Endothelial cell of umbilical vein (primary cell): ENCODE results near the gene RALGPS1. TPM values are rescaled to one million over a fixed set of nuclear protein-coding genes. Genes with fewer than 3 reads are reported as not detected.

Source experiments
- BruUV-seq: library from RNA; stranded (reverse); fragments of 400-500 nt; replicated peaks from 2 replicates; lab custom pipeline; 2021; lab: Mats Ljungman, UMichigan
- CTCF ChIA-PET: fragments of 300-600, 350-600 bp; sonication (Branson Sonifier 250); formaldehyde crosslinking; loops from one replicate; lab custom pipeline; 2021; ENCODE audit warnings: antibody characterized with exemption, inconsistent platforms; lab: Charles Lee
- POLR2A ChIA-PET: fragments of 300-600, 350-600 bp; sonication (Branson Sonifier 250); formaldehyde crosslinking; loops from one replicate; lab custom pipeline; 2021; ENCODE audit warnings: antibody characterized with exemption, inconsistent platforms; lab: Charles Lee
- DNase-seq: peaks from one replicate; pipeline ENCODE4 v3.0.0-alpha.2; 2011; ENCODE audit warnings: low read depth, low spot score
- FAIRE-seq: peaks from 2 replicates; lab custom pipeline; 2011; peaks lifted over from hg19 to GRCh38; lab: Jason Lieb, UNC
- H2AFZ ChIP-seq: 2 replicates; pipeline ENCODE4 v1.6.0; 2012; ENCODE audit warnings: low read depth, low read length, control low read depth, inconsistent platforms
- H3K27ac ChIP-seq: 2 replicates; pipeline ENCODE4 v1.5.1; 2011; ENCODE audit warnings: low read depth, mild to moderate bottlenecking, control low read depth, low read length, moderate library complexity; ENCODE audit not compliant: insufficient read depth
- H3K27me3 ChIP-seq, 2 experiments: 2 replicates each; pipeline versions ENCODE4 v1.6.0 to v1.6.1; 2011; ENCODE audit warnings: low read length in 2 of 2, mixed read lengths in 1 of 2; ENCODE audit not compliant: control insufficient read depth in 2 of 2, insufficient read depth in 2 of 2
- H3K36me3 ChIP-seq, 2 experiments: 2 replicates in 1 of 2; 3 replicates in 1 of 2; pipeline ENCODE4 v1.5.1; 2011; ENCODE audit warnings: low read length in 2 of 2, mild to moderate bottlenecking in 1 of 2, moderate library complexity in 1 of 2; ENCODE audit not compliant: control insufficient read depth in 2 of 2, insufficient read depth in 2 of 2; ENCODE audit errors: extremely low read depth in 1 of 2
- H3K4me1 ChIP-seq: 3 replicates; pipeline ENCODE4 v1.5.1; 2011; ENCODE audit warnings: mild to moderate bottlenecking, low read length; ENCODE audit not compliant: control insufficient read depth, insufficient read depth; ENCODE audit errors: extremely low read depth
- H3K4me2 ChIP-seq: 2 replicates; pipeline ENCODE4 v1.6.1; 2011; ENCODE audit warnings: low read length, control low read depth, mixed read lengths; ENCODE audit not compliant: insufficient read depth
- H3K4me3 ChIP-seq, 3 experiments: fragments of 200-600 bp in 1 of 3; sonication (generic), shearing (Covaris generic) in 1 of 3; replicated peaks in 1 of 3; 2 replicates each; pipeline ENCODE4 v1.5.1; 2011 to 2016; ENCODE audit warnings: control low read depth in 3 of 3, low read length in 3 of 3, mild to moderate bottlenecking in 2 of 3, inconsistent platforms in 1 of 3, low read depth in 1 of 3, moderate library complexity in 1 of 3; ENCODE audit not compliant: insufficient read depth in 1 of 3
- H3K79me2 ChIP-seq: 2 replicates; pipeline ENCODE4 v1.6.0; 2012; ENCODE audit warnings: low read length, inconsistent platforms; ENCODE audit not compliant: control insufficient read depth, insufficient read depth
- H3K9ac ChIP-seq: replicated peaks from 2 replicates; pipeline ENCODE3; 2011; ENCODE audit warnings: low read length, control low read depth; ENCODE audit not compliant: insufficient read depth; ENCODE audit errors: extremely low read depth
- H3K9me1 ChIP-seq: replicated peaks from 3 replicates; pipeline ENCODE4 v1.6.0; 2011; ENCODE audit warnings: mild to moderate bottlenecking, low read length; ENCODE audit not compliant: control insufficient read depth, insufficient read depth; ENCODE audit errors: extremely low read depth
- H3K9me3 ChIP-seq: replicated peaks from 2 replicates; pipeline ENCODE4 v1.5.1; 2012; ENCODE audit warnings: low read length, inconsistent platforms; ENCODE audit not compliant: control insufficient read depth, insufficient read depth
- H4K20me1 ChIP-seq: replicated peaks from 2 replicates; pipeline ENCODE3; 2011; ENCODE audit warnings: mild to moderate bottlenecking, low read length; ENCODE audit not compliant: control insufficient read depth, insufficient read depth; ENCODE audit errors: extremely low read depth
- EZH2 ChIP-seq: IDR thresholded peaks from 2 replicates; pipeline ENCODE4 v1.6.1; 2012; ENCODE audit warnings: borderline replicate concordance, low read depth, mild to moderate bottlenecking, moderate library complexity, low read length, inconsistent platforms; ENCODE audit not compliant: severe bottlenecking
- FOS ChIP-seq: IDR thresholded peaks from 2 replicates; pipeline ENCODE4 v1.6.1; 2011; ENCODE audit warnings: mild to moderate bottlenecking, low read length, moderate library complexity, borderline replicate concordance; ENCODE audit not compliant: insufficient read depth
- GATA2 ChIP-seq: IDR thresholded peaks from 2 replicates; pipeline ENCODE4 v1.7.0; 2011; ENCODE audit warnings: low read depth, mild to moderate bottlenecking, moderate library complexity, mixed read lengths, low read length; ENCODE audit not compliant: insufficient read length, insufficient read depth
- JUN ChIP-seq: IDR thresholded peaks from 2 replicates; pipeline ENCODE4 v1.6.1; 2011; ENCODE audit warnings: borderline replicate concordance, low read depth; ENCODE audit not compliant: insufficient read length, insufficient read depth
- MYC ChIP-seq: IDR thresholded peaks from one replicate; pipeline ENCODE4 v1.6.1; 2011; ENCODE audit warnings: mild to moderate bottlenecking, low read depth, low read length
- POLR2A ChIP-seq: IDR thresholded peaks from 2 replicates; pipeline ENCODE4 v1.6.1; 2012; ENCODE audit warnings: low read depth, mild to moderate bottlenecking, control low read depth, low read length
- POLR2AphosphoS5 ChIP-seq: IDR thresholded peaks from 2 replicates; pipeline ENCODE4 v1.6.1; 2012; ENCODE audit warnings: low read depth, mild to moderate bottlenecking, control low read depth, low read length, moderate library complexity; ENCODE audit not compliant: insufficient read depth
- dilution Hi-C: fragments of 300-500 bp; cut with MboI; formaldehyde crosslinking; loops from one replicate; pipeline ENCODE4 v1.15.0; 2019; ENCODE audit warnings: low sequenced_read_pairs; ENCODE audit not compliant: extremely low pct_ligation_motif_present
- intact Hi-C: fragments of 100-400 bp; cut with micrococcal nuclease; formaldehyde crosslinking; loops from one replicate; pipeline ENCODE4 v1.10.0; 2022
- polyA plus RNA-seq, 4 experiments: library from polyadenylated mRNA; depleted of rRNA in 3 of 4; stranded (reverse) in 3 of 4; unstranded in 1 of 4; fragments of >200 nt; gene quantifications; 2 replicates each; pipeline versions ENCODE4 v1.2.1 to v1.2.3, GENCODE V29; 2011 to 2012; ENCODE audit warnings: missing spikeins in 1 of 4
- total RNA-seq: library from RNA; stranded (reverse); gene quantifications from 2 replicates; pipeline ENCODE4 v1.2.3, GENCODE V29; 2021
- TF ChIP-seq, protein P1 (sequence below), 2 donors: IDR thresholded peaks; 1 replicate in 1 of 2; 2 replicates in 1 of 2; pipeline ENCODE4 v1.5.1; 2011; ENCODE audit warnings: low read length in 2 of 2, mild to moderate bottlenecking in 2 of 2, moderate library complexity in 2 of 2, control low read depth in 1 of 2, inconsistent platforms in 1 of 2, low read depth in 1 of 2; ENCODE audit not compliant: insufficient read depth in 1 of 2; ENCODE audit errors: extremely low read depth in 1 of 2
- TF ChIP-seq, protein P2 (sequence below): IDR thresholded peaks from 2 replicates; pipeline ENCODE4 v1.6.1; 2011; ENCODE audit not compliant: insufficient read depth, insufficient read length

RALGPS1 gene
- total and polyA plus RNA-seq, 2 donors (not counting 3 experiments of a cell fraction or from before 2014, with no cell fraction given): 3.8 to 5.5 TPM

DNA sequence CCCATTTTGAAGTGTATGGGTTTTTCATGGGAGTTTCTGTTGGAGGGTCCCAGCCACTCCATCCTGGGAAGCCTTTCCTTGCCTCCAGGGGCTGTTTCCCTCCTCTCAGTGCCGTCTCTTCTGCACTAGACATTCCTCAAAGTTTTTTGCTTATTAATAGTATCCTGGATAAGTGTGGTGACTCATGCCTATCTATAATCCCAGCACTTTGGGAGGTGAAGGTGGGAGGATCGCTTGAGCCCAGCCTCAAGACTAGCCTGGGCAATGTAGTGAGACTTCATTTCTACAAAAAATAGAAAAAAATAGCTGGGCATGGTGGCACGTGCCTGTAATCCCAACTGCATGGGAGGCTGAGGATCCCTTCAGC lies 43.1 kb downstream of the RALGPS1 start:
- H3K9me1 ChIP-seq: no peaks in the 10 kb centered on the region
- H3K27ac ChIP-seq: no peak overlapping the region
- H3K9me3 ChIP-seq: no peaks in the 10 kb centered on the region
- peak; percentile 47 for FAIRE-seq
- POLR2A ChIA-PET: no interaction called here
- no TSS peak for BruUV-seq
- no peaks in the 10 kb centered on the region for H3K4me1 ChIP-seq
- dilution Hi-C loops (no loop called here), intact Hi-C loops (no loop called here)
- no peak overlapping the region for H3K9ac ChIP-seq
- no peaks in the 10 kb centered on the region for H3K79me2 ChIP-seq
- TF ChIP-seq, protein P1, sequence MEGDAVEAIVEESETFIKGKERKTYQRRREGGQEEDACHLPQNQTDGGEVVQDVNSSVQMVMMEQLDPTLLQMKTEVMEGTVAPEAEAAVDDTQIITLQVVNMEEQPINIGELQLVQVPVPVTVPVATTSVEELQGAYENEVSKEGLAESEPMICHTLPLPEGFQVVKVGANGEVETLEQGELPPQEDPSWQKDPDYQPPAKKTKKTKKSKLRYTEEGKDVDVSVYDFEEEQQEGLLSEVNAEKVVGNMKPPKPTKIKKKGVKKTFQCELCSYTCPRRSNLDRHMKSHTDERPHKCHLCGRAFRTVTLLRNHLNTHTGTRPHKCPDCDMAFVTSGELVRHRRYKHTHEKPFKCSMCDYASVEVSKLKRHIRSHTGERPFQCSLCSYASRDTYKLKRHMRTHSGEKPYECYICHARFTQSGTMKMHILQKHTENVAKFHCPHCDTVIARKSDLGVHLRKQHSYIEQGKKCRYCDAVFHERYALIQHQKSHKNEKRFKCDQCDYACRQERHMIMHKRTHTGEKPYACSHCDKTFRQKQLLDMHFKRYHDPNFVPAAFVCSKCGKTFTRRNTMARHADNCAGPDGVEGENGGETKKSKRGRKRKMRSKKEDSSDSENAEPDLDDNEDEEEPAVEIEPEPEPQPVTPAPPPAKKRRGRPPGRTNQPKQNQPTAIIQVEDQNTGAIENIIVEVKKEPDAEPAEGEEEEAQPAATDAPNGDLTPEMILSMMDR (IDR thresholded peaks at IDR 0.05; ENCODE audit: extremely low read depth in 1 of 2, insufficient read depth in 1 of 2, low read depth in 1 of 2, low read length in 2 of 2): no peak
- TF ChIP-seq POLR2A (no peak), GATA2 (no peak), POLR2AphosphoS5 (no peak), FOS (no peak), EZH2 (no peak), JUN (no peak), MYC (no peak)
- TF ChIP-seq, protein P2, sequence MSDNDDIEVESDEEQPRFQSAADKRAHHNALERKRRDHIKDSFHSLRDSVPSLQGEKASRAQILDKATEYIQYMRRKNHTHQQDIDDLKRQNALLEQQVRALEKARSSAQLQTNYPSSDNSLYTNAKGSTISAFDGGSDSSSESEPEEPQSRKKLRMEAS: no peak
- no peak overlapping the region for H2AFZ ChIP-seq
- CTCF ChIA-PET: interaction anchor here (0.7 to 2.2 kb wide), 7 partner anchors 9 to 243 kb away, joined by 3 to 8 read pairs (median 3); no protein-coding TSS in a partner anchor
- no peak overlapping the region for H3K4me2 ChIP-seq
- H3K27me3 ChIP-seq: peaks cover 0 to 1% of the 10 kb centered on the region in 2 experiments
- H4K20me1 ChIP-seq: no peaks in the 10 kb centered on the region
- DNase-seq: no peak
- H3K36me3 ChIP-seq: no peaks in the 10 kb centered on the region
- H3K4me3 ChIP-seq: no peak overlapping the region
